Measurements from ENCODE around the gene SLC7A5.
"Not testable (repeated sequence)": the region's sequence is repeated elsewhere in the genome, so short reads cannot be mapped to it uniquely, and the experiment has no call there.

SLC7A5 gene

GRCh38 chr16:87815567-87815966 is 53.7 kb downstream of the SLC7A5 start:
- CTCF ChIA-PET, result no interaction called here
- TF ChIP-seq LEF1 (IDR thresholded peaks at IDR 0.05; ENCODE audit: borderline replicate concordance) (no peak), SP1 (IDR thresholded peaks at IDR 0.05) (no peak)
- POLR2A ChIA-PET, result no interaction called here
- no peak for DNase-seq (ENCODE audit: extremely low spot score)

GRCh38 chr16:87812200-87812656 is 57.1 kb downstream of the SLC7A5 start:
- ChIA-PET CTCF (interaction anchor here (0.9 kb wide), 1 partner anchor 11 kb away, joined by 3 read pairs; no protein-coding TSS in a partner anchor), POLR2A (no interaction called here)
- DNase-seq (ENCODE audit: extremely low spot score), result no peak
- TF ChIP-seq NFRKB (IDR thresholded peaks at IDR 0.05), result no peak
- TF ChIP-seq HDGF (IDR thresholded peaks at IDR 0.05; ENCODE audit: borderline replicate concordance), result no peak
- TF ChIP-seq SUZ12 (IDR thresholded peaks at IDR 0.05), result no peak
- no peak for TF ChIP-seq LEF1 (IDR thresholded peaks at IDR 0.05; ENCODE audit: borderline replicate concordance)
- no peak for TF ChIP-seq TARDBP (IDR thresholded peaks at IDR 0.05)
- no peak for TF ChIP-seq L3MBTL2 (conservative IDR thresholded peaks at IDR 0.05)
- TF ChIP-seq FOXM1 (IDR thresholded peaks at IDR 0.05; ENCODE audit: borderline replicate concordance), result no peak
- TF ChIP-seq ZNF384 (IDR thresholded peaks at IDR 0.05), result no peak
- TF ChIP-seq ELF4 (IDR thresholded peaks at IDR 0.05), result no peak
- no peak for TF ChIP-seq SP1 (IDR thresholded peaks at IDR 0.05)
- no peak for TF ChIP-seq PKNOX1 (IDR thresholded peaks at IDR 0.05)
- TF ChIP-seq FOXK2 (IDR thresholded peaks at IDR 0.05), result no peak
- TF ChIP-seq ARNT (IDR thresholded peaks at IDR 0.05), result no peak
- TF ChIP-seq CTBP1 (IDR thresholded peaks at IDR 0.05; ENCODE audit: borderline replicate concordance), result no peak
- no peak for TF ChIP-seq FOXA1 (IDR thresholded peaks at IDR 0.05)
- TF ChIP-seq BHLHE40 (IDR thresholded peaks at IDR 0.05; ENCODE audit: borderline replicate concordance), result no peak

- CTCF ChIA-PET, result interaction anchor here (0.9 kb wide), 1 partner anchor 10 kb away, joined by 3 read pairs; no protein-coding TSS in a partner anchor
- DNase-seq (ENCODE audit: extremely low spot score); POLR2A ChIA-PET: not testable (repeated sequence)
Observed at GRCh38 chr16:87811454-87811853, 57.9 kb downstream of the SLC7A5 start.

GRCh38 chr16:87809150-87809902 is 60.0 kb downstream of the SLC7A5 start:
- CTCF ChIA-PET, result interaction anchor here (1.0 kb wide), 1 partner anchor 31 kb away, joined by 4 read pairs; no protein-coding TSS in a partner anchor
- no peak for TF ChIP-seq FOXA1 (IDR thresholded peaks at IDR 0.05)
- TF ChIP-seq ZNF384 (IDR thresholded peaks at IDR 0.05), result no peak
- no peak for TF ChIP-seq SUZ12 (IDR thresholded peaks at IDR 0.05)
- TF ChIP-seq FOXM1 (IDR thresholded peaks at IDR 0.05; ENCODE audit: borderline replicate concordance), result no peak
- TF ChIP-seq TARDBP (IDR thresholded peaks at IDR 0.05), result no peak
- no peak for TF ChIP-seq ARNT (IDR thresholded peaks at IDR 0.05)
- no peak for TF ChIP-seq LEF1 (IDR thresholded peaks at IDR 0.05; ENCODE audit: borderline replicate concordance)
- POLR2A ChIA-PET, result no interaction called here
- no peak for DNase-seq (ENCODE audit: extremely low spot score)

- DNase-seq (ENCODE audit: extremely low spot score), result no peak
- CTCF ChIA-PET, result interaction anchor here (0.7 to 1.0 kb wide), 2 partner anchors 29 to 63 kb away, joined by 3 to 6 read pairs; no protein-coding TSS in a partner anchor
- POLR2A ChIA-PET, result interaction anchor here (1.6 kb wide), 1 partner anchor 29 kb away, joined by 4 read pairs; no protein-coding TSS in a partner anchor
- no peak for TF ChIP-seq TARDBP (IDR thresholded peaks at IDR 0.05)
- TF ChIP-seq BHLHE40 (IDR thresholded peaks at IDR 0.05; ENCODE audit: borderline replicate concordance), result no peak
- no peak for TF ChIP-seq NFRKB (IDR thresholded peaks at IDR 0.05)
- TF ChIP-seq ARNT (IDR thresholded peaks at IDR 0.05), result no peak
- TF ChIP-seq SUZ12 (IDR thresholded peaks at IDR 0.05), result no peak
- TF ChIP-seq PKNOX1 (IDR thresholded peaks at IDR 0.05), result no peak
- TF ChIP-seq FOXM1 (IDR thresholded peaks at IDR 0.05; ENCODE audit: borderline replicate concordance), result no peak
- no peak for TF ChIP-seq LEF1 (IDR thresholded peaks at IDR 0.05; ENCODE audit: borderline replicate concordance)
- TF ChIP-seq FOXA1 (IDR thresholded peaks at IDR 0.05), result no peak
- no peak for TF ChIP-seq ELF4 (IDR thresholded peaks at IDR 0.05)
- TF ChIP-seq FOXK2 (IDR thresholded peaks at IDR 0.05), result no peak
- TF ChIP-seq CTBP1 (IDR thresholded peaks at IDR 0.05; ENCODE audit: borderline replicate concordance), result no peak
- TF ChIP-seq L3MBTL2 (conservative IDR thresholded peaks at IDR 0.05), result no peak
- no peak for TF ChIP-seq SP1 (IDR thresholded peaks at IDR 0.05)
- no peak for TF ChIP-seq ZNF384 (IDR thresholded peaks at IDR 0.05)
- TF ChIP-seq HDGF (IDR thresholded peaks at IDR 0.05; ENCODE audit: borderline replicate concordance), result no peak
Observed at GRCh38 chr16:87808108-87808507, 61.2 kb downstream of the SLC7A5 start.

- ChIA-PET CTCF (interaction anchor here (0.7 to 0.9 kb wide), 2 partner anchors 13 to 65 kb away, joined by 4 to 6 read pairs; no protein-coding TSS in a partner anchor), POLR2A (interaction anchor here (0.9 to 1.6 kb wide), 4 partner anchors 13 to 41 kb away, joined by 3 to 5 read pairs (median 4); partner anchors contain the start of gene KLHDC4)
- no peak for DNase-seq (ENCODE audit: extremely low spot score)
- no peak for TF ChIP-seq HDGF (IDR thresholded peaks at IDR 0.05; ENCODE audit: borderline replicate concordance)
Observed at GRCh38 chr16:87806641-87807546, 62.4 kb downstream of the SLC7A5 start.

Measured in HEK293T (cell line).